Stimulated activated CD4-positive, alpha-beta T cell treated with anti-CD3 and anti-CD28 coated beads, TNF-alpha, amount 100 ng/mL, for 48 hours (primary cell): ENCODE results near the gene KRT1.
"Not testable (repeated sequence)": the region's sequence is repeated elsewhere in the genome, so short reads cannot be mapped to it uniquely, and the experiment has no call there.

ENCODE experiments used
- DNase-seq, 3 donors: peaks; one replicate each; pipeline ENCODE4 v3.0.0-alpha.2; 2020; ENCODE audit warnings: low read depth in 3 of 3

KRT1 gene

GRCh38 chr12:52680363-52680762, at the start of gene KRT1:
TSS of gene KRT1 (minus strand) at chr12:52680407. CDS start at chr12:52680348, 59 bp downstream.
- no peak for DNase-seq

GRCh38 chr12:52729147-52729546, 48.9 kb upstream of the KRT1 start:
- no peak for DNase-seq

- DNase-seq = no peak
These were observed 48.2 kb upstream of the KRT1 start for GRCh38 chr12:52728374-52728773.

GRCh38 chr12:52727037-52727436, 46.8 kb upstream of the KRT1 start:
- DNase-seq = no peak

GRCh38 chr12:52726451-52726850, 46.2 kb upstream of the KRT1 start:
- DNase-seq = no peak

GRCh38 chr12:52724384-52724783, 44.2 kb upstream of the KRT1 start:
- DNase-seq = no peak

GRCh38 chr12:52722680-52723079, 42.5 kb upstream of the KRT1 start:
- DNase-seq = no peak

GRCh38 chr12:52721838-52722470, 41.7 kb upstream of the KRT1 start:
- DNase-seq = no peak

- DNase-seq = no peak
These were observed 40.2 kb upstream of the KRT1 start for GRCh38 chr12:52720365-52720886.

- no peak for DNase-seq
These were observed 35.9 kb upstream of the KRT1 start for GRCh38 chr12:52716061-52716460.

- no peak for DNase-seq
These were observed 35.2 kb upstream of the KRT1 start for GRCh38 chr12:52715416-52715815.

GRCh38 chr12:52714887-52715281, 34.7 kb upstream of the KRT1 start:
- no peak for DNase-seq

GRCh38 chr12:52713960-52714886, 34.0 kb upstream of the KRT1 start:
- peak in 2 of 3 donors; percentile 4 to 26 for DNase-seq

- not testable (repeated sequence) for DNase-seq
These were observed 31.9 kb upstream of the KRT1 start for GRCh38 chr12:52712122-52712521.

- DNase-seq = no peak
These were observed 30.5 kb upstream of the KRT1 start for GRCh38 chr12:52710730-52711129.

- no peak for DNase-seq
These were observed 27.8 kb upstream of the KRT1 start for GRCh38 chr12:52708010-52708409.

- no peak for DNase-seq
These were observed 24.3 kb upstream of the KRT1 start for GRCh38 chr12:52704464-52704863.

- no peak for DNase-seq
These were observed 23.7 kb upstream of the KRT1 start for GRCh38 chr12:52703878-52704277.

- no peak for DNase-seq
These were observed 23.2 kb upstream of the KRT1 start, which contains the start of gene KRT77 for GRCh38 chr12:52703424-52703823. TSS of gene KRT77 (minus strand) at chr12:52703524. CDS start at chr12:52703434, 90 bp downstream.

GRCh38 chr12:52702338-52702737, 22.1 kb upstream of the KRT1 start:
- no peak for DNase-seq

GRCh38 chr12:52701281-52701680, 21.1 kb upstream of the KRT1 start:
- no peak for DNase-seq

GRCh38 chr12:52699960-52700359, 19.8 kb upstream of the KRT1 start:
- no peak for DNase-seq

GRCh38 chr12:52699373-52699772, 19.2 kb upstream of the KRT1 start:
- no peak for DNase-seq
